ENCODE data around the gene ATP1A3.
A peak's percentile ranks its signal among the peaks of the same experiment; 100 is the strongest.
"Not testable (repeated sequence)": the region's sequence is repeated elsewhere in the genome, so short reads cannot be mapped to it uniquely, and the experiment has no call there.

The ATP1A3 gene

GRCh38 chr19:42018503-42019193 lies 24.6 kb upstream of the ATP1A3 start:
- Histone ChIP-seq H3K36me3 (replicated peaks) (no peaks in the 10 kb centered on the region), H3K27ac (no peak overlapping the region), H3K4me3 (ENCODE audit: low read depth, low read length) (no peak overlapping the region), H3K27me3 (replicated peaks) (no peaks in the 10 kb centered on the region)
- peak; percentile 7 for DNase-seq
- in situ Hi-C loops (cut with HindIII; ENCODE audit: low pct_ligation_motif_present, low sequenced_read_pairs): no loop called here
- no peak for TF ChIP-seq CTCF (IDR thresholded peaks at IDR 0.05; ENCODE audit: low read depth, low read length, missing control alignments)

DNA sequence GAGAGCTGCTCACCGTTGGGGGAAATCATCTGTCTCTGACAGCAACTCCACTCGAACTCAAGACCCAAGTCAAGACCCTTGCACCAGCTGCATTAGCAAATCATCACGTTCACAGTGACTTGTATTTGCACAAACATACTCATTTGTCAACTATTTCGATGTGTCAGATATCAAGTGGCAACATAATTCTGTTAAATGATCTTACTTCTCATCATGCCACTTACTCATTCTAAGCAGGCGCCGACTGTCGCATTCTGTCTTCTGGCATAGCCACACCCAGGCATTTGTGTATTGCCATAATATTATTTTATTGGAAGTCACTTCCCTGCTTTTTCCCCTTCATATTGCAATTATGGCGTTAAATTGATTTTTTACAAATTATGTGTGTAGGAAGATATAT lies 23.0 kb upstream of the ATP1A3 start:
- in situ Hi-C loops (cut with HindIII; ENCODE audit: low pct_ligation_motif_present, low sequenced_read_pairs): no loop called here
- DNase-seq: no peak
- H3K27ac ChIP-seq: no peak overlapping the region
- TF ChIP-seq CTCF (IDR thresholded peaks at IDR 0.05; ENCODE audit: low read depth, low read length, missing control alignments): no peak
- no peaks in the 10 kb centered on the region for H3K36me3 ChIP-seq (replicated peaks)
- H3K27me3 ChIP-seq (replicated peaks): no peaks in the 10 kb centered on the region
- H3K4me3 ChIP-seq (ENCODE audit: low read depth, low read length): no peak overlapping the region

DNA sequence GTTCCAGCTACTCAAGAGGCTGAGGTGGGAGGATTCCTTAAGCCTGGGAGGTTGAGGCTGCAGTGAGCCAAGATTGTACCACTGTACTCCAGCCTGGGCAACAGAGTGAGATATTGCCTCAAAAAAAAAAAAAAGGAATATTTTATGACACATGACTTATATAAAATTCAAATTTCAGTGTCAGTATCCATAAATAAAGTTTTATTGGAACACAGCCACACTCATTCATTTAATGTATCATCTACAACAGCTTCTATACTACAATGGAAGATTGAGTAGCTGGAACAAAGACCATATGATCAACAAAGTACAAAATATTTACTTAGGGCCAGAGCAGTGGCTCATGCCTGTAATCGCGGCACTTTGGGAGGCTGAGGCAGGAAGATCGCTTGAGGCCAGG lies 18.7 kb upstream of the ATP1A3 start:
- in situ Hi-C loops (cut with HindIII; ENCODE audit: low pct_ligation_motif_present, low sequenced_read_pairs); H3K27ac ChIP-seq; H3K4me3 ChIP-seq (ENCODE audit: low read depth, low read length); H3K27me3 ChIP-seq (replicated peaks); DNase-seq; H3K36me3 ChIP-seq (replicated peaks): not testable (repeated sequence)

DNA sequence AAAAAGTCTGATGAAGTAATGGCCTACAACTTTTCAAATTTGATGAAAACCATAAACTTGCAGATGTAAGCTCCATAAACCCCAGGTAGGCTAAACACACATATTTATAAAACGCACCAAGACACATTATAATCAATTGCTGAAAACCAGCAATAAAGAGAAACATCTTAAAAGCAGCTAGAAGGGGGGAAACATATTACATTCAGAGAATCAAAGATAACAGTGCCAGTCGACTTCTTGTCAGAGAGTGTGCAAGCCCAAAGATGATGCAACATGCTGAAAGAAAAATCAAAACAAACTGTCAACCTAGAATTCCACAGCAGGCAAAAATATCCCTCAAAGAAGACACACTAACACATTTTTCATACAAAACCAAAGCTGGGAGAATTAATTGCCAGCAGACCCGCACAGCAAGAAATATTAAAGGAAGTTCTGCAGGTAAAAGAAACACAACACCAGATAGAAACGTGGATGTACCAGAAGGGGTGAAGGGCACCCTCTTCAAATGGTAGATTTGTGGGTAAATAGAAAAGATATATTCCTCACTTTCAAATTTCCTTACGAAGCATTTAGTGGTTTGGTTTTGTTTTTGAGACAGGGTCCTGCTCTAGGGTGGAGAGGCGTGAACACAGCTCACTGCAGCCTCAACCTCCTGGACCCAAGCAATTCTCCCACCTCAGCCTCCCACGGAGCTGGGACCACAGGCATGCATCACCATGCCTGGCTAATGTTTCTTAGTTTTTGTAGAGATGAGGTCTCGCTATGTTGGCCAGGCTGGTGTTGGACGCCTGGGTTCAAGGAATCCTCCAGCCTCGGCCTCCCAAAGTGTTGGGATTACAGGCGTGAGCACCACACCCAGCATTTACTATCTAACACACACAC lies 16.5 kb upstream of the ATP1A3 start:
- no peak for DNase-seq
- Histone ChIP-seq H3K36me3 (replicated peaks) (no peaks in the 10 kb centered on the region), H3K27me3 (replicated peaks) (no peaks in the 10 kb centered on the region), H3K4me3 (ENCODE audit: low read depth, low read length) (no peak overlapping the region), H3K27ac (no peak overlapping the region)
- in situ Hi-C loops (cut with HindIII; ENCODE audit: low pct_ligation_motif_present, low sequenced_read_pairs): no loop called here
- TF ChIP-seq CTCF (IDR thresholded peaks at IDR 0.05; ENCODE audit: low read depth, low read length, missing control alignments): no peak

DNA sequence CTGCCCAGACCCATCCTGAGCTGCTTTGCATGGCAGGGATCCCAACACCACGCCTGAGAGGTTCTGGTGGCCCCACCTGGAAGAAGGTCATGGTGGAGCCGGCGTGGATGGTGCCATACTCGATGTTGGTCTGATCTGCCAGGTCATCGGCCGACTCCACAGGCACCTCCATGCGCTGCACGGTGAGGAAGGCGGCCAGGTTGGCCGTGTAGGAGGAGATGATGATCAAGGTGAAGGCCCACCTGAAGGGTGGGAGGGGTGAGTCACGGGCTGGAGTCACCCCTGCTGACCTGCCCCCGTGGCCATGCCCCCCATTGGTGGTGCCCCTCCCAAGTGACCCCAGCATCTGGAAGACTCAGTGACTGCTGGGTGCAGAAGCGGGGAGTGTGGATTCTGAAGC lies 12.5 kb upstream of the ATP1A3 start:
- in situ Hi-C loops (cut with HindIII; ENCODE audit: low pct_ligation_motif_present, low sequenced_read_pairs): no loop called here
- H3K36me3 ChIP-seq (replicated peaks): no peaks in the 10 kb centered on the region
- no peak overlapping the region for H3K4me3 ChIP-seq (ENCODE audit: low read depth, low read length)
- no peak overlapping the region for H3K27ac ChIP-seq
- no peak for DNase-seq
- peaks cover 10% of the 10 kb centered on the region for H3K27me3 ChIP-seq (replicated peaks)
- TF ChIP-seq CTCF (IDR thresholded peaks at IDR 0.05; ENCODE audit: low read depth, low read length, missing control alignments): no peak

GRCh38 chr19:42005504-42005903 lies 11.5 kb upstream of the ATP1A3 start:
- Histone ChIP-seq H3K4me3 (ENCODE audit: low read depth, low read length) (no peak overlapping the region), H3K27ac (no peak overlapping the region), H3K27me3 (replicated peaks) (peaks cover 19% of the 10 kb centered on the region), H3K36me3 (replicated peaks) (no peaks in the 10 kb centered on the region)
- no peak for DNase-seq
- no peak for TF ChIP-seq CTCF (IDR thresholded peaks at IDR 0.05; ENCODE audit: low read depth, low read length, missing control alignments)
- in situ Hi-C loops (cut with HindIII; ENCODE audit: low pct_ligation_motif_present, low sequenced_read_pairs): no loop called here
